DND-41 (cell line): ENCODE measurements around the gene SPINT2.

ENCODE experiments used
- ATAC-seq: fragments of 200-7000 bp; cut with Tn5 transposase; 3 replicates; pipeline ENCODE4 v1.9.1; 2021; ENCODE audit warnings: low read depth; ENCODE audit not compliant: insufficient read depth
- DNase-seq: peaks from one replicate; pipeline ENCODE4 v3.0.0-alpha.2; 2020
- H2AFZ ChIP-seq: 2 replicates; pipeline ENCODE4 v1.6.0; 2012; ENCODE audit warnings: low read depth, low read length
- H3K27ac ChIP-seq: 2 replicates; pipeline ENCODE4 v1.5.1; 2012; ENCODE audit warnings: low read length, inconsistent platforms
- H3K27me3 ChIP-seq: fragments of 200-600 bp; sonication (generic); 2 replicates; pipeline ENCODE4 v1.6.0; 2012; ENCODE audit warnings: low read length, mild to moderate bottlenecking, inconsistent platforms; ENCODE audit not compliant: insufficient read depth, poor library complexity
- H3K36me3 ChIP-seq: 2 replicates; pipeline ENCODE4 v1.5.1; 2012; ENCODE audit warnings: low read length, inconsistent platforms; ENCODE audit not compliant: insufficient read depth
- H3K4me1 ChIP-seq: 2 replicates; pipeline ENCODE4 v1.5.1; 2012; ENCODE audit warnings: mild to moderate bottlenecking, low read length; ENCODE audit not compliant: insufficient read depth
- H3K4me2 ChIP-seq: 2 replicates; pipeline ENCODE4 v1.6.0; 2012; ENCODE audit warnings: mild to moderate bottlenecking, moderate library complexity, low read length, inconsistent platforms; ENCODE audit not compliant: insufficient read depth
- H3K4me3 ChIP-seq, 2 experiments: fragments of 200-600 bp in 1 of 2; shearing (Covaris generic) in 1 of 2; 2 replicates each; pipeline ENCODE4 v1.5.1; 2012 to 2016; ENCODE audit warnings: inconsistent platforms in 2 of 2, low read length in 2 of 2, mild to moderate bottlenecking in 2 of 2, low read depth in 1 of 2, moderate library complexity in 1 of 2
- H3K79me2 ChIP-seq: 2 replicates; pipeline ENCODE4 v1.6.0; 2012; ENCODE audit warnings: low read length, inconsistent platforms; ENCODE audit not compliant: insufficient read depth
- H3K9ac ChIP-seq: 2 replicates; pipeline ENCODE4 v1.6.0; 2012; ENCODE audit warnings: low read depth, mild to moderate bottlenecking, inconsistent platforms, low read length, moderate library complexity
- H3K9me3 ChIP-seq: 2 replicates; pipeline ENCODE4 v1.5.1; 2012; ENCODE audit warnings: low read length, moderate library complexity, mild to moderate bottlenecking, inconsistent platforms; ENCODE audit not compliant: insufficient read depth, severe bottlenecking
- H4K20me1 ChIP-seq: 2 replicates; pipeline ENCODE4 v1.6.0; 2012; ENCODE audit warnings: low read length; ENCODE audit not compliant: insufficient read depth
- CTCF ChIP-seq: IDR thresholded peaks from 2 replicates; pipeline ENCODE4 v1.5.1; 2012; ENCODE audit warnings: borderline replicate concordance, low read length, moderate library complexity, mild to moderate bottlenecking; ENCODE audit not compliant: poor library complexity, severe bottlenecking; ENCODE audit errors: extremely low read depth
- EZH2 ChIP-seq: IDR thresholded peaks from 3 replicates; pipeline ENCODE4 v1.6.1; 2012; ENCODE audit warnings: borderline replicate concordance, low read depth, mild to moderate bottlenecking, moderate library complexity, low read length, inconsistent platforms; ENCODE audit not compliant: severe bottlenecking

SPINT2 gene

DNA sequence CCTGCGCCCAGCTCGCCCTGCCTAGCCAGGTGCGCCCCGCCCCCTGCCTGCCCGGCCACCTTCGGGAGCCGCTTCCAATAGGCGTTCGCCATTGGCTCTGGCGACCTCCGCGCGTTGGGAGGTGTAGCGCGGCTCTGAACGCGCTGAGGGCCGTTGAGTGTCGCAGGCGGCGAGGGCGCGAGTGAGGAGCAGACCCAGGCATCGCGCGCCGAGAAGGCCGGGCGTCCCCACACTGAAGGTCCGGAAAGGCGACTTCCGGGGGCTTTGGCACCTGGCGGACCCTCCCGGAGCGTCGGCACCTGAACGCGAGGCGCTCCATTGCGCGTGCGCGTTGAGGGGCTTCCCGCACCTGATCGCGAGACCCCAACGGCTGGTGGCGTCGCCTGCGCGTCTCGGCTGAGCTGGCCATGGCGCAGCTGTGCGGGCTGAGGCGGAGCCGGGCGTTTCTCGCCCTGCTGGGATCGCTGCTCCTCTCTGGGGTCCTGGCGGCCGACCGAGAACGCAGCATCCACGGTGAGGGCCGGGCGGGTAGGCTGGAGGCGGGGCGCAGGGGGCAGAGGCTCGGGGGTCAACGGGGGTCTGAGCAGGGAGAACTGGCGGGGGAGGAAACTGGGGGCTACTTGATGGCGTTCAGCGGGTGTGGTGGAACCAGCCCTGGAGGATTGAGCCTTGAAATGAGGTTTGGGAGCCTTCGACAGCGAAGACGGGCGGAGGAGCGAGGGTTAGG is at the start of gene SPINT2:
TSS of gene SPINT2 (plus strand) at position 88 of the 727 bp plus-strand sequence. CDS start at position 408, 320 bp downstream.
- Histone ChIP-seq H2AFZ (no peak within 1 kb of the TSS), H3K4me2 (no peak within 1 kb of the TSS), H3K9me3 (no peaks in the 10 kb centered on the region), H3K4me1 (no peaks in the 10 kb centered on the region), H3K27me3 (no peaks in the 10 kb centered on the region), H3K27ac (no peak within 1 kb of the TSS), H3K4me3 (no peak within 1 kb of the TSS), H3K79me2 (no peaks in the 10 kb centered on the region), H4K20me1 (no peaks in the 10 kb centered on the region), H3K9ac (no peak within 1 kb of the TSS), H3K36me3 (no peaks in the 10 kb centered on the region)
- ATAC-seq (no peak), DNase-seq (no peak)
- no peak for TF ChIP-seq EZH2
- no peak for TF ChIP-seq CTCF

- H4K20me1 ChIP-seq: peaks cover 11% of the 10 kb centered on the region
- TF ChIP-seq EZH2 (no peak), CTCF (no peak)
- H2AFZ ChIP-seq: no peak overlapping the region
- no peak for DNase-seq
- no peaks in the 10 kb centered on the region for H3K9me3 ChIP-seq
- peaks cover 5% of the 10 kb centered on the region for H3K27me3 ChIP-seq
- ATAC-seq: no peak
- no peak overlapping the region for H3K9ac ChIP-seq
- no peaks in the 10 kb centered on the region for H3K79me2 ChIP-seq
- no peak overlapping the region for H3K27ac ChIP-seq
- H3K4me2 ChIP-seq: no peak overlapping the region
- H3K4me1 ChIP-seq: peaks cover 14% of the 10 kb centered on the region
- H3K4me3 ChIP-seq: no peak overlapping the region
- H3K36me3 ChIP-seq: no peaks in the 10 kb centered on the region
Observed at GRCh38 chr19:38216785-38217641, 47.4 kb upstream of the SPINT2 start.

GRCh38 chr19:38218204-38218603 is 46.2 kb upstream of the SPINT2 start:
- H3K9me3 ChIP-seq: no peaks in the 10 kb centered on the region
- H3K79me2 ChIP-seq: no peaks in the 10 kb centered on the region
- H3K9ac ChIP-seq: no peak overlapping the region
- peaks cover 13% of the 10 kb centered on the region for H3K4me1 ChIP-seq
- no peak for ATAC-seq
- no peak overlapping the region for H3K4me3 ChIP-seq
- H3K4me2 ChIP-seq: no peak overlapping the region
- no peak overlapping the region for H3K27ac ChIP-seq
- H4K20me1 ChIP-seq: peaks cover 11% of the 10 kb centered on the region
- H3K36me3 ChIP-seq: no peaks in the 10 kb centered on the region
- TF ChIP-seq CTCF (no peak), EZH2 (no peak)
- H2AFZ ChIP-seq: no peak overlapping the region
- peaks cover 7% of the 10 kb centered on the region for H3K27me3 ChIP-seq
- DNase-seq: no peak
